Thyroid gland (tissue), 4 donors: Measurements from ENCODE around the gene WNK2. TPM values are rescaled to one million over a fixed set of nuclear protein-coding genes. Genes with fewer than 3 reads are reported as not detected.

ENCODE experiments used
- DNase-seq, 2 donors: peaks; one replicate each; pipeline ENCODE4 v3.0.0-alpha.2; 2019
- H3K27ac ChIP-seq, 3 donors: fragments of 200-600 bp; sonication (generic); 1 replicate in 2 of 3; 2 replicates in 1 of 3; pipeline ENCODE4 v1.5.1; 2016 to 2019; ENCODE audit warnings: mild to moderate bottlenecking in 1 of 3, moderate library complexity in 1 of 3
- H3K27me3 ChIP-seq: fragments of 200-600 bp; sonication (generic); one replicate; pipeline ENCODE4 v1.5.1; 2019
- H3K36me3 ChIP-seq, 2 donors: fragments of 200-600 bp; sonication (generic); one replicate each; pipeline ENCODE4 v1.5.1; 2016 to 2019
- H3K4me1 ChIP-seq, 2 donors: fragments of 200-600 bp; sonication (generic); one replicate each; pipeline ENCODE4 v1.5.1; 2017 to 2019
- H3K4me3 ChIP-seq, 3 donors: fragments of 200-600 bp; sonication (generic); replicated peaks in 1 of 3; 1 replicate in 2 of 3; 2 replicates in 1 of 3; pipeline ENCODE4 v1.5.1; 2016; ENCODE audit warnings: mild to moderate bottlenecking in 1 of 3
- H3K9me3 ChIP-seq: fragments of 200-600 bp; sonication (generic); one replicate; pipeline ENCODE4 v1.5.1; 2017
- CTCF ChIP-seq, 6 experiments: fragments of 200-600 bp in 3 of 6; fragments of 450-650 bp in 3 of 6; sonication (generic) in 3 of 6; IDR thresholded peaks; one replicate each; pipeline ENCODE4 v1.5.1; 2016 to 2019; ENCODE audit warnings: antibody characterized with exemption in 6 of 6, mild to moderate bottlenecking in 2 of 6, inconsistent platforms in 1 of 6, moderate library complexity in 1 of 6
- POLR2A ChIP-seq, 2 donors: fragments of 450-650 bp; IDR thresholded peaks; one replicate each; pipeline ENCODE4 v1.6.1; 2017; ENCODE audit warnings: antibody characterized with exemption in 2 of 2, mild to moderate bottlenecking in 2 of 2, moderate library complexity in 1 of 2
- WGBS, 2 donors: methylation state at CpG; one replicate each; pipeline ENCODE4 v1.1.5; 2017; 5-methylcytosine and 5-hydroxymethylcytosine counted together
- intact Hi-C: fragments of 100-400 bp; cut with DNase I; formaldehyde crosslinking; loops from one replicate; pipeline ENCODE4 v1.15.1; 2023
- total RNA-seq, 4 donors: library from RNA; depleted of rRNA; stranded (reverse); fragments of >200 nt; gene quantifications; one replicate each; pipeline ENCODE4 v1.2.3, GENCODE V29; 2016

The WNK2 gene
- total RNA-seq, 4 donors from 2014 or later: 0.94 to 8.5 (median 8.1) TPM

DNA sequence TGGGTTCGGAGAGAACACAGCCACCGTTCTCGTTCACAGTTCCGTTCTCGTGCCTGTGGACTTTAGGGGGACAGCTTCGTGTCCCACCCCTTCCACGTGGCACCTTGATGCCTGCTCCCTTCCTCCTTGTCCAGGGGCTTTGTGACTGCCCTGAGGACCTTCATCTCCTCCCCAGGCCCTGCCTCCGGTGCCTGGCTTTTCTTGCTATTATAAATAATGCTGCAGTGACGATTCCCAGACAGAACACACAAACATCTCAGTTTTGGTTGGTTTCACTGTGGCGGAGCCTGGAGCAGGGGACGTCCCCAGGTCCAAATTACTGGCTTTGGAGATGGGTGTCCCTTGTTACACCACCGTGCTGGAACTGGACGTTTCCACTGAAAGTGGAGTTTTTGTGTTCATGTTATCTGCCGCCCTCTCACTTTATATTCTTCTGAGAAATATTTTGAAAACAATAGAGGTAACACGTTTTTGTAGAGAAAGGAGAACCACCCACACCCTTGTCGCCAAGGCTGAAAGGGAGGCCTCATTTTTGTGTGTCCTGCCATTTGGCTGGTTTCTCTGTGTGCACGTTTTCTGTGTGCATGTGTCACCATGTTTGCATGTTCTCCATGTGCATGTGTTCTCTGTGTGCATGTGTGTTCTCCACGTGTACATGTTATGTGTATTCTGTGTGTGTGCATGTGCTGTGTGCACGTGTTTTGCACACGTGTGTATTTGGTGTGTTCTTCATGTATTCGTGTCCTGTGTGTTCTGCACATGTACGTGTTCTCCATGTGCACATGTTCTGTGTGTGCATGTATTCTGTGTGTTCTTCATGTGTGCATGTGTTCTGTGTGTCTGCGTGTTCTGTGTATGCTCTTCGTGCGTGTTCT lies 24.2 kb downstream of the WNK2 start:
- Histone ChIP-seq H3K27ac (no peak overlapping the region), H3K4me3 (no peak overlapping the region), H3K9me3 (no peaks in the 10 kb centered on the region), H3K4me1 (peaks cover 8 to 22% of the 10 kb centered on the region in 2 donors), H3K36me3 (no peaks in the 10 kb centered on the region), H3K27me3 (no peaks in the 10 kb centered on the region)
- DNase-seq: no peak
- WGBS, 2 donors: 58 to 67% methylated on average over 25 of the region's 25 CpGs
- intact Hi-C loops: no loop called here
- TF ChIP-seq POLR2A (IDR thresholded peaks at IDR 0.05) (no peak), CTCF (IDR thresholded peaks at IDR 0.05) (no peak)

- no peak overlapping the region for H3K27ac ChIP-seq
- no peaks in the 10 kb centered on the region for H3K36me3 ChIP-seq
- H3K4me1 ChIP-seq: peaks cover 8 to 22% of the 10 kb centered on the region in 2 donors
- TF ChIP-seq CTCF (IDR thresholded peaks at IDR 0.05) (no peak), POLR2A (IDR thresholded peaks at IDR 0.05) (no peak)
- 95 to 99% methylated on average over 8 to 9 of the region's 9 CpGs for WGBS, 2 donors
- H3K4me3 ChIP-seq: no peak overlapping the region
- H3K27me3 ChIP-seq: no peaks in the 10 kb centered on the region
- no peak for DNase-seq
- intact Hi-C loops: no loop called here
- H3K9me3 ChIP-seq: no peaks in the 10 kb centered on the region
Observed at GRCh38 chr9:93209097-93209496, 25.2 kb downstream of the WNK2 start.

DNA sequence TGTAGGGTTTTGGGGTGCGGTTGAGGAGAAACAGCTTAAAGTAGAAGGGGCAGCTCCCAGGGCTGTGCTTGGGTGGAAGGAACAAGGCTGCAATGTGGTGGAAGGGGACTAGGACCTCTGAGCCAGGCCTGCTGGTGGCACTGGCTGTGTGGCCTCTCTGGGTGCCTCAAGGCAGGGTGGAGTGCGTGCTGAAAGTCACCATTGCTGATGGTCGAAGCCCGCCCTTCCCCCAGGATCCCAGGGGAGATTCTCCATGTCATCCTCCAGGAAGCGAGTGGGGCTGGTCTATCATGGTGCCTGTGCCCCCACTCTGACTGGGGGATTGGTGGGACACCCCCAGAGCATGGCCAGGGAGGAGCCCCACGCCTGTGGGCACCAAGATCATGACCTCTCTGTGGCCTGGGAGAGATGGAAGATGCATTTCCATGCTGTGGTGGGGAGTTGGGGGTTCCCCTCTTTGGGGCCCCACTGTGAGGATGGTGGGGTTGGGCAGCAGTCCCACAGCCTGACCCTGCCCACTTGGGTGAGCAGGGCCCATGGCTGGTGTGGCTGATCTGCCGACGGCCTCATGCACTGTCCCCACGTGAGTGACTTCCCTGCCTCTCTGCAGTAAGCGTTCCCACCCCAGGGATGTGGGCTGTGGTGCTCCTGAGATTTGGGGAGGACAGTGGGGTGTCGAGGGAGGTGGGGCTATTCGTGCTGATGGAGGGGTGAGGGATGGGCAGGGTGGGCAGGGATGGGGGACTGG lies 25.8 kb downstream of the WNK2 start:
- TF ChIP-seq CTCF (IDR thresholded peaks at IDR 0.05) (no peak), POLR2A (IDR thresholded peaks at IDR 0.05) (no peak)
- peaks cover 8 to 22% of the 10 kb centered on the region in 2 donors for H3K4me1 ChIP-seq
- no peak overlapping the region for H3K4me3 ChIP-seq
- no peaks in the 10 kb centered on the region for H3K36me3 ChIP-seq
- DNase-seq: no peak
- 72 to 88% methylated on average over 4 to 12 of the region's 12 CpGs for WGBS, 2 donors
- no peaks in the 10 kb centered on the region for H3K27me3 ChIP-seq
- H3K27ac ChIP-seq: no peak overlapping the region
- intact Hi-C loops: no loop called here
- H3K9me3 ChIP-seq: no peaks in the 10 kb centered on the region

DNA sequence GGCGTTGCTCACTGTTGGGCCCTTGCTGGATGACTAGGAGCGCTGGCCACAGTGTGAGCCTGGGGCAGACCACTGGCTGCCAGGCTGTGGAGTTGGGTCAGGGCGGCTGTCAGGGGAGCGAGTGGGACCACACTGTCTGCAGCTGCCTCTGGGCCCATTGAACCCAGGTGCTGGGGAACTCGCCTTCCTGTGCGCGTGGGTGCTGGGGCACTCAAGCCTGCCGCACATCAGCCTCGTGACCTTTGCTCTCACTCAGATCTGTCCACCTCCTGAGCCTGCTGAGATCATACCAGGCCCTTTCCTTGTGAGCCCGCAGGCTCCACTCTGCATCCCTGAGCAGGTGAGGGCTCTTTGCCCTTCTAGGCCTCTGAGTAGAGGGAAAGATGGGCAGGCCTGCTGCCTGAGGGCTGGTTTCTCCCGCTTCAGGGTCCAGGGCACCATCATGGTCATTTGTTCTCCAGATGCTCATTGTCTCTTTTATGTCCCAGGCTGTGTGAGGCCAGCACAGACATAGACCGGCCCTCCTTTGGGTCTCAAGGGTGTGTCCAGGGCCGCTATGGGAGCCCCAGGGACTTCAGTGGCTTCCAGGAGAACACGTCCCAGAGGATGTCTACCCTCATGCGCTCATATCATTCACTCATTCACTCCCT lies 26.5 kb downstream of the WNK2 start:
- DNase-seq: no peak
- Histone ChIP-seq H3K9me3 (no peaks in the 10 kb centered on the region), H3K27ac (no peak overlapping the region), H3K36me3 (no peaks in the 10 kb centered on the region), H3K4me1 (peaks cover 8 to 19% of the 10 kb centered on the region in 2 donors), H3K4me3 (no peak overlapping the region), H3K27me3 (no peaks in the 10 kb centered on the region)
- intact Hi-C loops: no loop called here
- 93 to 94% methylated on average over 9 to 15 of the region's 15 CpGs for whole genome bisulfite sequencing, 2 donors
- TF ChIP-seq POLR2A (IDR thresholded peaks at IDR 0.05) (no peak), CTCF (IDR thresholded peaks at IDR 0.05) (no peak)
